HCT116 (cell line): ENCODE data around the gene OR2AG2. TPM values are rescaled to one million over a fixed set of nuclear protein-coding genes. Genes with fewer than 3 reads are reported as not detected.

Source experiments
- ATAC-seq: fragments of 200-7000 bp; cut with Tn5 transposase; 2 replicates; pipeline ENCODE4 v1.9.1; 2020; ENCODE audit warnings: mild to moderate bottlenecking, moderate library complexity
- BruUV-seq: library from RNA; stranded (reverse); fragments of 400-500 nt; replicated peaks from 2 replicates; lab custom pipeline; 2021; lab: Mats Ljungman, UMichigan
- CTCF ChIA-PET: fragments of 300-600 bp; sonication (Branson Sonifier 250); formaldehyde crosslinking; loops from one replicate; lab custom pipeline; 2021; ENCODE audit warnings: antibody characterized with exemption; lab: Charles Lee
- POLR2A ChIA-PET: fragments of 300-600, 350-600 bp; sonication (Branson Sonifier 250); formaldehyde crosslinking; loops from one replicate; lab custom pipeline; 2021; ENCODE audit warnings: antibody characterized with exemption; lab: Charles Lee
- RAD21 ChIA-PET, 2 experiments: fragments of 300-600 bp; sonication (Branson Sonifier 250); formaldehyde crosslinking; loops; one replicate each; lab custom pipeline; 2023; ENCODE audit warnings: low total read pairs in 2 of 2; ENCODE audit not compliant: uncharacterized antibody in 2 of 2, unreplicated experiment in 2 of 2, low non-redundant PET in 1 of 2; lab: Charles Lee
- DNase-seq: peaks from one replicate; pipeline ENCODE4 v3.0.0-alpha.2; 2010; ENCODE audit warnings: low read depth, low spot score
- H2AFZ ChIP-seq: fragments of 200-600 bp; shearing (Covaris generic), sonication (generic); 2 replicates; pipeline ENCODE4 v1.6.1; 2017; ENCODE audit warnings: low read depth, mixed run types, mixed read lengths, antibody characterized with exemption, low read length; ENCODE audit not compliant: poor library complexity, severe bottlenecking
- H3K27ac ChIP-seq: 2 replicates; pipeline ENCODE4 v1.5.1; 2012; ENCODE audit warnings: low read depth, low read length
- H3K27me3 ChIP-seq: fragments of 200-600 bp; sonication (generic); 2 replicates; pipeline ENCODE4 v1.6.1; 2016; ENCODE audit warnings: mixed run types, low read length, mixed read lengths; ENCODE audit not compliant: insufficient read depth
- H3K36me3 ChIP-seq, 2 experiments: fragments of 200-500 bp in 1 of 2; fragments of 200-600 bp in 1 of 2; sonication (Bioruptor generic) in 1 of 2; sonication (generic) in 1 of 2; 2 replicates each; pipeline versions ENCODE4 v1.5.1 to v1.6.1; 2014 to 2016; ENCODE audit warnings: low read length in 2 of 2, inconsistent platforms in 1 of 2, mixed read lengths in 1 of 2, mixed run types in 1 of 2; ENCODE audit not compliant: insufficient read depth in 2 of 2, control insufficient read depth in 1 of 2
- H3K4me1 ChIP-seq, 2 experiments: fragments of 200-600 bp in 1 of 2; sonication (generic) in 1 of 2; 2 replicates each; pipeline versions ENCODE4 v1.5.1 to v1.6.1; 2012 to 2017; ENCODE audit warnings: low read length in 2 of 2, inconsistent platforms in 1 of 2, mild to moderate bottlenecking in 1 of 2, mixed read lengths in 1 of 2, mixed run types in 1 of 2, moderate library complexity in 1 of 2; ENCODE audit not compliant: insufficient read depth in 2 of 2, control insufficient read depth in 1 of 2
- H3K4me2 ChIP-seq: fragments of 200-600 bp; sonication (generic); 2 replicates; pipeline ENCODE4 v1.6.1; 2017; ENCODE audit warnings: mixed run types, low read length, mixed read lengths
- H3K4me3 ChIP-seq, 2 experiments: fragments of 200-600 bp in 1 of 2; sonication (generic) in 1 of 2; replicated peaks in 1 of 2; 2 replicates each; pipeline ENCODE4 v1.5.1; 2011 to 2016; ENCODE audit warnings: low read length in 2 of 2, control low read depth in 1 of 2, low read depth in 1 of 2, mild to moderate bottlenecking in 1 of 2, mixed read lengths in 1 of 2, mixed run types in 1 of 2
- H3K79me2 ChIP-seq: fragments of 200-600 bp; sonication (generic); 2 replicates; pipeline ENCODE4 v1.6.1; 2017; ENCODE audit warnings: mild to moderate bottlenecking, mixed run types, low read length, moderate library complexity, mixed read lengths; ENCODE audit not compliant: insufficient read depth
- H3K9ac ChIP-seq: fragments of 200-600 bp; sonication (generic); 2 replicates; pipeline ENCODE4 v1.6.1; 2016; ENCODE audit warnings: low read length, mixed read lengths
- H3K9me2 ChIP-seq: fragments of 200-600 bp; sonication (generic), shearing (Covaris generic); 2 replicates; pipeline ENCODE4 v1.6.1; 2017; ENCODE audit warnings: mixed run types, mild to moderate bottlenecking, moderate library complexity; ENCODE audit not compliant: insufficient read depth
- H3K9me3 ChIP-seq, 2 experiments: fragments of 200-500 bp in 1 of 2; fragments of 200-600 bp in 1 of 2; sonication (Bioruptor generic) in 1 of 2; sonication (generic) in 1 of 2; 2 replicates each; pipeline ENCODE4 v1.6.1; 2014 to 2017; ENCODE audit warnings: low read length in 2 of 2, mixed read lengths in 2 of 2, inconsistent platforms in 1 of 2, low read depth in 1 of 2, mild to moderate bottlenecking in 1 of 2, mixed run types in 1 of 2, moderate library complexity in 1 of 2; ENCODE audit not compliant: control insufficient read depth in 1 of 2, insufficient read depth in 1 of 2
- H4K20me1 ChIP-seq: fragments of 200-600 bp; sonication (generic), shearing (Covaris generic); 2 replicates; pipeline ENCODE4 v1.6.1; 2017; ENCODE audit warnings: mixed run types, mild to moderate bottlenecking, moderate library complexity; ENCODE audit not compliant: insufficient read depth
- CEBPB ChIP-seq: IDR thresholded peaks from 2 replicates; pipeline ENCODE4 v1.6.1; 2012; ENCODE audit warnings: low read depth
- ELF1 ChIP-seq: IDR thresholded peaks from 2 replicates; pipeline ENCODE4 v1.6.1; 2012; ENCODE audit warnings: low read depth, borderline replicate concordance
- EZH2 ChIP-seq: fragments of 200-600 bp; sonication (generic); IDR thresholded peaks from 2 replicates; pipeline ENCODE4 v1.6.1; 2017; ENCODE audit warnings: antibody characterized with exemption, mixed run types
- EZH2phosphoT487 ChIP-seq: fragments of 200-600 bp; IDR thresholded peaks from 2 replicates; pipeline ENCODE4 v1.6.1; 2018; ENCODE audit warnings: antibody characterized with exemption, borderline replicate concordance
- FOSL1 ChIP-seq: IDR thresholded peaks from 2 replicates; pipeline ENCODE4 v1.6.1; 2012; ENCODE audit warnings: low read depth
- JUND ChIP-seq: IDR thresholded peaks from 2 replicates; pipeline ENCODE4 v1.6.1; 2012
- POLR2A ChIP-seq: IDR thresholded peaks from 2 replicates; pipeline ENCODE4 v1.7.0; 2011; ENCODE audit warnings: borderline replicate concordance; ENCODE audit not compliant: insufficient read depth, insufficient read length; ENCODE audit errors: extremely low read depth
- SIN3A ChIP-seq: IDR thresholded peaks from 2 replicates; pipeline ENCODE4 v1.6.1; 2012; ENCODE audit warnings: low read depth
- SRF ChIP-seq: IDR thresholded peaks from 2 replicates; pipeline ENCODE4 v1.6.1; 2012; ENCODE audit warnings: low read depth
- TCF7L2 ChIP-seq: IDR thresholded peaks from 2 replicates; pipeline ENCODE4 v1.7.0; 2011; ENCODE audit warnings: borderline replicate concordance, inconsistent platforms; ENCODE audit not compliant: insufficient read depth, insufficient read length; ENCODE audit errors: extremely low read depth
- YY1 ChIP-seq: IDR thresholded peaks from 2 replicates; pipeline ENCODE4 v1.6.1; 2011; ENCODE audit warnings: low read length, low read depth, moderate library complexity, mild to moderate bottlenecking; ENCODE audit not compliant: insufficient replicate concordance; ENCODE audit errors: extremely low read depth
- ZNF274 ChIP-seq: fragments of 200-500 bp; sonication (Bioruptor generic); IDR thresholded peaks from 2 replicates; pipeline ENCODE4 v1.6.1; 2014; ENCODE audit warnings: mild to moderate bottlenecking, low read depth, low read length, inconsistent platforms
- intact Hi-C: fragments of 100-400 bp; cut with micrococcal nuclease; formaldehyde crosslinking; loops from 2 replicates; pipeline ENCODE4 v1.10.0; 2022
- total RNA-seq: library from RNA; stranded (reverse); gene quantifications from one replicate; pipeline ENCODE4 v1.2.1, GENCODE V29; 2021; ENCODE audit not compliant: unreplicated experiment
- TF ChIP-seq, protein P1 (sequence below): IDR thresholded peaks from 2 replicates; pipeline ENCODE4 v1.6.1; 2012
- TF ChIP-seq, protein P2 (sequence below), 3 experiments: fragments of 200-600 bp in 1 of 3; sonication (generic) in 1 of 3; IDR thresholded peaks in 2 of 3; conservative IDR thresholded peaks in 1 of 3; 2 replicates each; pipeline ENCODE4 v1.5.1; 2012 to 2017; ENCODE audit warnings: low read depth in 2 of 3, low read length in 2 of 3, antibody characterized with exemption in 1 of 3, borderline replicate concordance in 1 of 3, control low read depth in 1 of 3, mild to moderate bottlenecking in 1 of 3, mixed read lengths in 1 of 3, mixed run types in 1 of 3, moderate library complexity in 1 of 3; ENCODE audit not compliant: insufficient read depth in 1 of 3
- TF ChIP-seq, protein P3 (sequence below): IDR thresholded peaks from 2 replicates; pipeline ENCODE4 v1.6.1; 2012; ENCODE audit warnings: low read depth

The OR2AG2 gene
- total RNA-seq, 1 experiment from 2014 or later = 0.07 TPM

DNA sequence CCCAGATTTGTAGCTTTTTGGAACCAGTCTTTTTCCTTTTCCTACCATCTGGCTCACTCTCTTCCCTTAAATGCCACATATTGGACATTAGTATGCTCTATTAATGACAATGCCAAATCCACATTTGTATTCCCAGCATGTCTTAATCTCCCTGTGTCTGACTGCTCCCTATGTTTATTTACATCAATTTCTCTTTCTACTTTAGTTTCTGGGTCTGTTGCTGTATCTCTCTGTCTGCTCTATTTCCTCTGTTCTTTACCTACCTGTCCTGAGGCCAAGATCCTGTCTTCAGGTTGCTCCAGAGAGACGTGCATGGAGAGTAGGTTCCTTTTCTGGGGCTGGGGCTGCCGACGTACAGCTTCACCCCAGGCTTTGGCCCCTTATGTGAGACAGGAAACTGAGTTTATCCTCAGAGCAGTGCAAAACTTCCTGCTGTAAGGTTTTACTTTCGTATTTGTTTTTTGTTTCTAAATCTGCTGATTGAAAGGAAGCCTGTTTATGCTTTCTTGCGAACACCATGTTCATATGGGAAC is 25.6 kb downstream of the OR2AG2 start:
- RAD21 ChIA-PET = no interaction called here
- Histone ChIP-seq H3K9me2 (no peaks in the 10 kb centered on the region), H3K36me3 (no peaks in the 10 kb centered on the region), H3K27ac (no peak overlapping the region), H3K9me3 (no peaks in the 10 kb centered on the region), H3K4me3 (no peak overlapping the region), H3K79me2 (no peaks in the 10 kb centered on the region), H3K27me3 (peaks cover 84% of the 10 kb centered on the region), H3K4me2 (no peak overlapping the region), H4K20me1 (no peaks in the 10 kb centered on the region), H3K9ac (no peak overlapping the region), H3K4me1 (no peaks in the 10 kb centered on the region), H2AFZ (no peak overlapping the region)
- intact Hi-C loops = no loop called here
- POLR2A ChIA-PET = no interaction called here
- CTCF ChIA-PET = interaction anchor here (1.7 kb wide), 1 partner anchor 10 kb away, joined by 18 read pairs; no protein-coding TSS in a partner anchor
- TF ChIP-seq EZH2 (no peak), YY1 (no peak), ZNF274 (no peak), SIN3A (no peak), SRF (no peak), FOSL1 (no peak), POLR2A (no peak), TCF7L2 (no peak), ELF1 (no peak), CEBPB (no peak), EZH2phosphoT487 (no peak), JUND (no peak)
- TF ChIP-seq, protein P1, sequence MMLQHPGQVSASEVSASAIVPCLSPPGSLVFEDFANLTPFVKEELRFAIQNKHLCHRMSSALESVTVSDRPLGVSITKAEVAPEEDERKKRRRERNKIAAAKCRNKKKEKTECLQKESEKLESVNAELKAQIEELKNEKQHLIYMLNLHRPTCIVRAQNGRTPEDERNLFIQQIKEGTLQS = no peak
- TF ChIP-seq, protein P2, sequence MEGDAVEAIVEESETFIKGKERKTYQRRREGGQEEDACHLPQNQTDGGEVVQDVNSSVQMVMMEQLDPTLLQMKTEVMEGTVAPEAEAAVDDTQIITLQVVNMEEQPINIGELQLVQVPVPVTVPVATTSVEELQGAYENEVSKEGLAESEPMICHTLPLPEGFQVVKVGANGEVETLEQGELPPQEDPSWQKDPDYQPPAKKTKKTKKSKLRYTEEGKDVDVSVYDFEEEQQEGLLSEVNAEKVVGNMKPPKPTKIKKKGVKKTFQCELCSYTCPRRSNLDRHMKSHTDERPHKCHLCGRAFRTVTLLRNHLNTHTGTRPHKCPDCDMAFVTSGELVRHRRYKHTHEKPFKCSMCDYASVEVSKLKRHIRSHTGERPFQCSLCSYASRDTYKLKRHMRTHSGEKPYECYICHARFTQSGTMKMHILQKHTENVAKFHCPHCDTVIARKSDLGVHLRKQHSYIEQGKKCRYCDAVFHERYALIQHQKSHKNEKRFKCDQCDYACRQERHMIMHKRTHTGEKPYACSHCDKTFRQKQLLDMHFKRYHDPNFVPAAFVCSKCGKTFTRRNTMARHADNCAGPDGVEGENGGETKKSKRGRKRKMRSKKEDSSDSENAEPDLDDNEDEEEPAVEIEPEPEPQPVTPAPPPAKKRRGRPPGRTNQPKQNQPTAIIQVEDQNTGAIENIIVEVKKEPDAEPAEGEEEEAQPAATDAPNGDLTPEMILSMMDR (IDR thresholded peaks at IDR 0.05 in 2 of 3, conservative IDR thresholded peaks at IDR 0.05 in 1 of 3; ENCODE audit: borderline replicate concordance in 1 of 3, insufficient read depth in 1 of 3, low read depth in 2 of 3, low read length in 2 of 3) = no peak
- TF ChIP-seq, protein P3, sequence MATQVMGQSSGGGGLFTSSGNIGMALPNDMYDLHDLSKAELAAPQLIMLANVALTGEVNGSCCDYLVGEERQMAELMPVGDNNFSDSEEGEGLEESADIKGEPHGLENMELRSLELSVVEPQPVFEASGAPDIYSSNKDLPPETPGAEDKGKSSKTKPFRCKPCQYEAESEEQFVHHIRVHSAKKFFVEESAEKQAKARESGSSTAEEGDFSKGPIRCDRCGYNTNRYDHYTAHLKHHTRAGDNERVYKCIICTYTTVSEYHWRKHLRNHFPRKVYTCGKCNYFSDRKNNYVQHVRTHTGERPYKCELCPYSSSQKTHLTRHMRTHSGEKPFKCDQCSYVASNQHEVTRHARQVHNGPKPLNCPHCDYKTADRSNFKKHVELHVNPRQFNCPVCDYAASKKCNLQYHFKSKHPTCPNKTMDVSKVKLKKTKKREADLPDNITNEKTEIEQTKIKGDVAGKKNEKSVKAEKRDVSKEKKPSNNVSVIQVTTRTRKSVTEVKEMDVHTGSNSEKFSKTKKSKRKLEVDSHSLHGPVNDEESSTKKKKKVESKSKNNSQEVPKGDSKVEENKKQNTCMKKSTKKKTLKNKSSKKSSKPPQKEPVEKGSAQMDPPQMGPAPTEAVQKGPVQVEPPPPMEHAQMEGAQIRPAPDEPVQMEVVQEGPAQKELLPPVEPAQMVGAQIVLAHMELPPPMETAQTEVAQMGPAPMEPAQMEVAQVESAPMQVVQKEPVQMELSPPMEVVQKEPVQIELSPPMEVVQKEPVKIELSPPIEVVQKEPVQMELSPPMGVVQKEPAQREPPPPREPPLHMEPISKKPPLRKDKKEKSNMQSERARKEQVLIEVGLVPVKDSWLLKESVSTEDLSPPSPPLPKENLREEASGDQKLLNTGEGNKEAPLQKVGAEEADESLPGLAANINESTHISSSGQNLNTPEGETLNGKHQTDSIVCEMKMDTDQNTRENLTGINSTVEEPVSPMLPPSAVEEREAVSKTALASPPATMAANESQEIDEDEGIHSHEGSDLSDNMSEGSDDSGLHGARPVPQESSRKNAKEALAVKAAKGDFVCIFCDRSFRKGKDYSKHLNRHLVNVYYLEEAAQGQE = no peak
- ATAC-seq (no peak), DNase-seq (no peak)
- BruUV-seq = no TSS peak
